Endodermal cell (in vitro differentiated cells): Measurements from ENCODE around the gene EPSTI1. TPM values are rescaled to one million over a fixed set of nuclear protein-coding genes. Genes with fewer than 3 reads are reported as not detected.

ENCODE experiments used
- DNase-seq: peaks from one replicate; pipeline ENCODE4 v3.0.0-alpha.2; 2017
- H3K27ac ChIP-seq: 2 replicates; pipeline ENCODE4 v1.5.1; 2013; ENCODE audit warnings: mild to moderate bottlenecking, low read depth, low read length, moderate library complexity
- H3K27me3 ChIP-seq: 2 replicates; pipeline ENCODE4 v1.6.1; 2013; ENCODE audit warnings: mild to moderate bottlenecking, low read length, moderate library complexity; ENCODE audit not compliant: insufficient read depth, control insufficient read depth, poor library complexity, severe bottlenecking
- H3K36me3 ChIP-seq: 2 replicates; pipeline ENCODE4 v1.7.0; 2013; ENCODE audit warnings: mild to moderate bottlenecking, low read length, moderate library complexity; ENCODE audit not compliant: control insufficient read depth, insufficient read depth
- H3K4me1 ChIP-seq: one replicate; pipeline ENCODE4 v1.7.0; 2013; ENCODE audit warnings: low read length; ENCODE audit not compliant: control insufficient read depth, insufficient read depth
- H3K4me3 ChIP-seq: 2 replicates; pipeline ENCODE4 v1.5.1; 2013; ENCODE audit warnings: mild to moderate bottlenecking, low read length, moderate library complexity
- H3K9ac ChIP-seq: 2 replicates; pipeline ENCODE4 v1.6.1; 2013; ENCODE audit warnings: mild to moderate bottlenecking, low read length, moderate library complexity; ENCODE audit not compliant: poor library complexity, severe bottlenecking; ENCODE audit errors: extremely low read depth
- H3K9me3 ChIP-seq: 2 replicates; pipeline ENCODE4 v1.6.1; 2013; ENCODE audit warnings: mild to moderate bottlenecking, low read length, moderate library complexity; ENCODE audit not compliant: control insufficient read depth
- H3K27ac Mint-ChIP-seq: 2 replicates; pipeline ENCODE4 v1.8.0; 2020; ENCODE audit warnings: mixed read lengths
- H3K27me3 Mint-ChIP-seq: 2 replicates; pipeline ENCODE4 v1.8.0; 2021; ENCODE audit warnings: mild to moderate bottlenecking, mixed read lengths; ENCODE audit not compliant: insufficient read depth
- H3K36me3 Mint-ChIP-seq: 2 replicates; pipeline ENCODE4 v1.8.0; 2020; ENCODE audit warnings: low read depth, mixed read lengths
- H3K4me1 Mint-ChIP-seq: 2 replicates; pipeline ENCODE4 v1.8.0; 2020; ENCODE audit warnings: mixed read lengths
- H3K4me3 Mint-ChIP-seq: 2 replicates; pipeline ENCODE4 v1.8.0; 2020; ENCODE audit warnings: mild to moderate bottlenecking, moderate library complexity, mixed read lengths
- H3K9me3 Mint-ChIP-seq: 2 replicates; pipeline ENCODE4 v1.8.0; 2020; ENCODE audit warnings: mild to moderate bottlenecking, mixed read lengths
- CTCF ChIP-seq: fragments of 200-600 bp; sonication (generic); conservative IDR thresholded peaks from 2 replicates; pipeline ENCODE4 v1.5.0; 2021; ENCODE audit warnings: antibody characterized with exemption, mild to moderate bottlenecking
- WGBS, 2 experiments: methylation state at CpG; one replicate each; pipeline versions ENCODE4 v1.1.5 to v1.1.7; 2013; ENCODE audit warnings: missing lambda C conversion rate in 2 of 2, mixed read lengths in 1 of 2; ENCODE audit not compliant: insufficient coverage in 1 of 2, insufficient read length in 1 of 2; 5-methylcytosine and 5-hydroxymethylcytosine counted together
- total RNA-seq, 2 donors: library from RNA; stranded (reverse); fragmentation: NEBNext Ultra II Directional in 1 of 2; extraction: Animal tissue kit (Norgen Biotek cat#: 25700) in 1 of 2; gene quantifications; 2 replicates in 1 of 2; 3 replicates in 1 of 2; pipeline ENCODE4 v1.2.1, GENCODE V29; 2021

The EPSTI1 gene
- total RNA-seq, 2 donors from 2014 or later: 33.8 to 101 TPM

- H3K9me3 ChIP-seq: no peaks in the 10 kb centered on the region
- no peak overlapping the region for H3K4me3 Mint-ChIP-seq
- WGBS, 2 experiments: 93 to 100% methylated on average over 2 of the region's 2 CpGs
- H3K4me3 ChIP-seq: no peak overlapping the region
- H3K27me3 ChIP-seq: no peaks in the 10 kb centered on the region
- TF ChIP-seq CTCF: no peak
- H3K27ac ChIP-seq: no peak overlapping the region
- peaks cover 27% of the 10 kb centered on the region for H3K4me1 Mint-ChIP-seq
- no peaks in the 10 kb centered on the region for H3K36me3 ChIP-seq
- H3K4me1 ChIP-seq: peaks cover 17% of the 10 kb centered on the region
- no peak overlapping the region for H3K9ac ChIP-seq
- H3K9me3 Mint-ChIP-seq: no peaks in the 10 kb centered on the region
- no peak overlapping the region for H3K27ac Mint-ChIP-seq
- no peak for DNase-seq
- H3K36me3 Mint-ChIP-seq: no peaks in the 10 kb centered on the region
- no peaks in the 10 kb centered on the region for H3K27me3 Mint-ChIP-seq
Observed at GRCh38 chr13:43003010-43003409, 11.0 kb upstream of the EPSTI1 start.

GRCh38 chr13:43002021-43002420 lies 10.0 kb upstream of the EPSTI1 start:
- Mint-ChIP-seq H3K27ac (no peak overlapping the region), H3K4me3 (no peak overlapping the region), H3K9me3 (no peaks in the 10 kb centered on the region), H3K36me3 (no peaks in the 10 kb centered on the region), H3K4me1 (peaks cover 23% of the 10 kb centered on the region), H3K27me3 (no peaks in the 10 kb centered on the region)
- Histone ChIP-seq H3K27ac (no peak overlapping the region), H3K36me3 (no peaks in the 10 kb centered on the region), H3K9me3 (no peaks in the 10 kb centered on the region), H3K4me3 (no peak overlapping the region), H3K27me3 (no peaks in the 10 kb centered on the region), H3K4me1 (peaks cover 15% of the 10 kb centered on the region), H3K9ac (no peak overlapping the region)
- no peak for DNase-seq
- WGBS, 2 experiments: 92 to 100% methylated on average over 1 to 2 of the region's 2 CpGs
- TF ChIP-seq CTCF: no peak

- Histone ChIP-seq H3K27ac (no peak overlapping the region), H3K4me1 (peaks cover 18% of the 10 kb centered on the region), H3K4me3 (no peak overlapping the region), H3K36me3 (no peaks in the 10 kb centered on the region), H3K9me3 (no peaks in the 10 kb centered on the region), H3K9ac (no peak overlapping the region), H3K27me3 (no peaks in the 10 kb centered on the region)
- H3K9me3 Mint-ChIP-seq: no peaks in the 10 kb centered on the region
- WGBS, 2 experiments: 75% methylated on average over 4 of the region's 4 CpGs; no CpG with 5 or more reads in 1 of the 2 experiments
- H3K4me1 Mint-ChIP-seq: peaks cover 24% of the 10 kb centered on the region
- no peak overlapping the region for H3K27ac Mint-ChIP-seq
- no peaks in the 10 kb centered on the region for H3K36me3 Mint-ChIP-seq
- H3K27me3 Mint-ChIP-seq: no peaks in the 10 kb centered on the region
- TF ChIP-seq CTCF: no peak
- no peak overlapping the region for H3K4me3 Mint-ChIP-seq
- no peak for DNase-seq
Observed at GRCh38 chr13:43000676-43001075, 8.6 kb upstream of the EPSTI1 start.
